ENCODE measurements around the gene ARMH2.

ARMH2 gene

DNA sequence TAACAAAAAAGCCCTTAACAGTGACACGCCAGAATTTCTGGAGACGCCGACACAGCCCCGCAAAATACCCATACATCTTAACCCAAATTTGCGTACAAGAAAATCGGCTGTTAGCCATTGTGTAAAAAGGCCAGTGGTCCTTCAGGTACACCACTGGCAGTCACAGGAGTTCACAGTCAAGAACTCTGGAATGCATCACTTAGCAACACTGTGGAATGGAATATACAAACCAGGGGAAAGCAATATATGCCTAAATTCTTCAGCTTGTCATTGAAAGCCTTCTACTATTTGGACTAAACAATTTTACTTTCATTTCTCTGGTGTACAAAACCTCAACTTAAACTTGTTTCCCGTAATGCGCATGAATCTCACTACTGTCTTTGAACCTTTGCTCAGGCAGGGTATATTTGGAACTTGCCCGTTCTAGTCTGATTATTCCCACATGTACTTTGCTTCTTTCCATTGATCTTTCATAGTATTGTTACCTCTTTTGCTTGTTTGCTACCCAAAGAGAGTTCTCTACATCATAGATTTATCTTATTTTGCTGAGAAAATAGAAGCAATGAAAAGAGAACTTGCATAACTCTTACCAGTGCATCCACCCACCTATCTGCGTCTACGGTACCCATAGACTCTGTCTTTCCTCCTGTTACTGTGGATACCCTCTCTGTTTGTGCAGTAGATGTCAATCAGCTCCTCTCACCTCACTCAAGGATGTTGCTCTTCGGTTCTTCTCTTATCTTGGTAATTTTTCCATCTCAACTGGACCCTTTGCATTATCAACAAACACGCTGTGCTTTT, at the start of gene ARMH2:
Gene ARMH2, minus strand, starts transcription at position 178 of the 801 bp plus-strand sequence. Its CDS starts 60 bp downstream, at position 118.
- DNase-seq = no peak

DNA sequence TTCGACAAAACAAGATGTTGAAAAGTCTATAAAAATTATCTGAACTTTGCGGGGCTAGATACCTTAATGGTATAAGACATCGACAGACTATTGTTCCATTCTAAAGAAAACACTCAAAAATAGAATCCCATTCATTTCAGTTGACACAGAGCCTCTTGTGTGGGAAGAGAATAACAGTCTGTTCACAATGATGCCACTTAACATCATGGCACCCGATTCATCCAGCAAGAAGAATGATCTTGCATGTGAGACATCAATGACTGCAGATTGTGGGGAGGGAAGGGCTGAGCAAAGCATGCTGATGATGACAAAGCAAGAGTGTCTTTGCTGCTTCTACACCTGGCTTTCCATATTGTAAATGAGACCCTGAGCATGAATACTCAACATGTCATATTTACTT, 49.7 kb upstream of the ARMH2 start:
- DNase-seq = no peak

DNA sequence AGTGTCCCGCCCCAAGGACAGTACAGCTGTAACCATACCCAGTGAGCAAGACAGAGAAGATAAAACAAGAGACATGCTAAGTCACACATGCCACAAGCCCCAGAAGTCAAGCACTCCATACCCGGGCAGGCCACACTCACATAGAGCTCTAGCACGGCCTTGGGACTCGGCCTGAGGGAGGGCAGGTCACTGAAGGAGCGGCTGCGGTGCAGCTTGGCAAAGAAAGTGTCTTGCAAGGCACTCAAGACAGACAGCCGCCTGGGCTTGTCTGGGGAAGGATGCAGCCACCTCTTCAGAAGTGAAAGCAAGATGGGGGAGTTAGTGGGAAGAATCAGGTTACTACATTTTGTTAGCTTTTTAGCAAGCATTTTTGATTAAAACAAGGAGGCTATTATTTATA, 48.7 kb upstream of the ARMH2 start:
- no peak for DNase-seq

DNA sequence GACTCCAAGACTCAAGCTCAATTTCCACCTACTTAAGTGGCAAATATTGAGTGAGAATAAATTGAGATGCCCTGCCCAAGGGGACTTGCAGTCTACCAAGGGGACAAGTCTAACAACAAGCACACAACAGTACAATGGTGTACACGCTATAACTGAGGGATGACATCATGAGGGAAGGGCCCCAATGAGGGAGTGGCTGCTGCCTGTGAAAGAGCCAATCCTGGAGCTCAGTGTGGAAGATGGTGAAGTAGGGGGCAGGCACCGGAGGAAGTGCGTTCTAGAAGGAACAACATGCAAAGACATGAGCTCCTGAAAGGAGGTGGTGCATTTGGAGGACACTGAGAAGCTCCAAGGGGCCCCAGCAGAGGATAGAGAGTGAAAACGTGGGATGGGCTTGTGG, 46.9 kb upstream of the ARMH2 start:
- DNase-seq = no peak

DNA sequence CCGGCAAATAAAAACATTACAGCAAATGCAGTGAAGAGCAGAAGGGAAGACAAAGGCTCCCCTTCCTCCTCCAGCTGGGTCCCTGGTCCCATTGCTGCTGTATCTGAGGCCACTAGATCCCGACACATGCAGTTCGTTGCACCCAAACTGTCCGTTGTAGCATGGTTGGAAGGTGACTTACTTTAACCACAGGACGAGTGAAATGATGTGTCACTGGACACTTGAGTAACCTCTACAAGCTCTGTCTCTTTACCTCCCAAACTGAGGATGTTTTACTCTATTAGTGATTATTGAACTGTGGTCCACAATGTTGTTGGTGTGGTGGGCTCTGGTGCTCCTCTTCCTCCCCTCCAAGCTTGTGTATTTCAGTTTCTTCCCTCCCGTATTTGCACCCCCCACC, 46.2 kb upstream of the ARMH2 start:
- DNase-seq = no peak

DNA sequence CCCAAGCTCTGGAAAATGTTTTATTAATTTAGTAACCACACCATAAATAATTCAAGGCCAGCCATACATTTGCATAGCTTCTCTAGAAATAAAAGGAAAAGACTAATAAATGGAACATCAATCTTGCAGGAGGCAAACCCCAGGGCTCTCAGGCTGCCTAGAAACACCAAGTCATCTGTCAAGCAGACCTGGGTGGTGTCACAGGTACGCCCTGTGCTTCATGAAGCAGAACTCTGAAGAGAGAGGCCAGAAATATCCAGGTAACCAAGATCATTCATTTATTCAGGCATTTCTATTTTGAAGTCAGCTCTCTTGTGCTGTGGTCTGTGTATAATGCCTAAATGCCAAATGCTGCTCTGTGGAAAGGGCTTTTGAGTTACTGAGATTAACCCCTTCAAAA, 45.3 kb upstream of the ARMH2 start:
- DNase-seq = no peak

DNA sequence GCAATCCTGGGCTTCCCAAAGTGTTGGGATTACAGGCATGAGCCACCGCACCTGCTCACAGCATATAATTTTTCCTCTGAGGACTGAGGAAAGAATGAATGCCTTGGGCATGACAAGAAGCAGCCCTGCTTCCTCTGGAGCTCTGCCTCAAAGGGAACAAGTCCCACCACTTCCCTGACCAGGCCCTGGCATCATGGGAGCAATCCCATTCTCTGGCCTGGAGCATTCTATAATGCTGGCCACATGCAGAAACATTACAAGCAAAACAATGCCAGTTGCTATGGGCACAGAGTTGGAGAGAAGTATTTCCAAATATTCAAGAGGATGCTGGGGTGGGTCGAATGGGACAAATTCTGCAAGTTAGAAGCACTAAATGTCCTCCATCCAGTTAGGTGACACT, 41.5 kb upstream of the ARMH2 start:
- DNase-seq = no peak

DNA sequence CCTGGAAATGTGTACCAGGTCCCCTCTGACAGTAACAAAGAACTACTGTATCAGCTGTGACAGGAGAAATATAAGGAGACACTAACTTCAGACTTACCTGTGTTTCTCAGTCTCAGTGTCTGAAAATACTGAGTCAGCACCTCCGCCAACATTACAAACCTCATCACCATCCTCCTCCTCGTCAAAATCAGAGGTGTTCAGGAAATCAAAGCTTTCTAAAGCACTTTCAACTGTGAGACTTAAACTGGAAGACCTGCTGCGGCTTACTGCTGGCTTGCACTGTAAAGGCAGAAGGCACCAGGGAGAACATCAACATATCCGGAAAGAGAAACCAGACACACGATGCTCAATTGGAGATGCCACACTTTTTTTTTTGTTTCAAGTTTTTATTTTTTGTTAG, 40.3 kb upstream of the ARMH2 start:
- DNase-seq = no peak

DNA sequence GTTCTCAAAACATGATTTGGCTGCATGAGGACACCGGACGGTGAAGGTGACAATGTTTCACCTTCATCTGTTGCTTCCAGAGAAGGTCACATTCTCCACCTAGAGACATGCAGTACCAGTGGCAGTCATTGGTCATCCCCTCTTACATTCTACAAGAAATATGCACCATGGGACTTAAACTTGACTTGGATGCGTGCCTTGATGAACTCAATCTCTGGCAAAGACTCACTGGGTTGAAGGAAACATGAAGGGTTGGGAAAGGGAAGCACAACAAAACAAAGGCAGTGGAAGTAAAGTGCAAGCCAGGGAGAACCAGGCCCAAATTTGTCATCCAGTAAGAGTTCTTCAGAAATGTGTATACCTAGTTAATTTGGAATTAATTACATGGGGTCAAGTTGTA, 39.4 kb upstream of the ARMH2 start:
- no peak for DNase-seq

DNA sequence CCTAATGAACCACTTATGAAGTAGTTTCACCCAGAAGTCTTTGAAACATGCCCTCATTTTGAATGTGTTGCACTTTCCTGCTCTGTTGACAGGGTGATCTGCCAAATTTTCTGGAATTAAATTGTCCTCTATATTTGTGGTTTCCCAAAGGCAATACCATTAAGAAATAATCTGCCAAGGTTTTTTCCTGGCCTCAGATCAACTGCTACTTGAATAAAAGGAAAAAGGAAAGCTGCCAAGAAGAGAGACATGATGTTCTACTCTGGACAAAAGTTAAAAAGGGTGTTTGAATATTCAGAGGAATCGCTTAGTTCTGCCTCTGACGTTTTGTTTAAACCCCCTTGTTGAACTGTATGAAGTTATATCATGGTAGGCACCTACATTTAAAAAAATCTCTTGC, 37.4 kb upstream of the ARMH2 start:
- DNase-seq = no peak

DNA sequence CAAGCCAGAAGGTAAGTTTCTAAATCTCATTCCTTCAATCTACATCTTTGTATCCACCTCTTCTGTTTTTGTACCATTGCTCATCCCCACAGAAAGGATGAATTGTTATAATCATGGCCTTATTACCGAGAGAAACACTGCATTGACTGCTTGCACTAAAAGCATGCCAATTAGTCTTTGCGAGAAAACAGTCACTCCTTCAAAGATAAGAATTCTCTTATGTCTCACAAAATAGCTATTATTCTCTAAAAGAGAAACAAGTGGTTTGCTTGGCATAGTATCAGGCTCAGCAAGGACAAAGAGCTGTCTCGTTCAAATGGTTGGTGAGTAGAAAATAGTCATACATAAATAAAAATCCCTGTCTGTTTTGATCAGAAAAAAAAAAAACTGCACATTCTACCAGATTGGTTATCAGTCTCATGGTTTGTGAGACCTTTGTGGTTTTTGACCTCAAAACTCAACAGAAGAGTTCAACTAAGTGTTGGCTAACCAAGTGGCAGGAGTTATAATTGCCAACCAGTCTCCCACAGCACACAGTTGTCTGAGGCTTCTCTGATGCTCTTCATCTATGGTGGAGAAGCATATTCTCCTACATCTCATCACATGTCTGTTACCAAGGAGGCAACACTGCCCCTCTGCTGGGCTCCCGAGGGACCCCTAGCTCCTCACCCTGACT, 35.1 kb upstream of the ARMH2 start:
- no peak for DNase-seq

DNA sequence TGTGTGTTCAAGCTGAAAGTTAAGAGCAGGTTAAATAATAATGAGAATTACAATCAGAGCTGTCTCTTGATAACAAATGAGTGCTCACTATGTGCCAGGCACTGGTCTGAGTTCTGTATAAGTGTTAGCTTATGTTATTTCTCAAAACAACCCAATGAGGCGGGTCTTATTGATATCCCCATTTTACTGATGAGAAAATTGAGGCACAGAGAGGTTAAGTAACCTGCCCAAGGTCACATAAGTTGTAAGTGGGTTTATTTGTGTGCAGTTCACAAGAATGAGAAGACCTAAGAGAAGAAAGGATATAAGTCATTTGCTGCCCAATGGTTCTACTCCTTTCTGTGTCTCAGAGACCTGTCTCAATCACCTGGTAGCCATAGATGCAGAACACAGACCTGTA, 34.1 kb upstream of the ARMH2 start:
- no peak for DNase-seq

DNA sequence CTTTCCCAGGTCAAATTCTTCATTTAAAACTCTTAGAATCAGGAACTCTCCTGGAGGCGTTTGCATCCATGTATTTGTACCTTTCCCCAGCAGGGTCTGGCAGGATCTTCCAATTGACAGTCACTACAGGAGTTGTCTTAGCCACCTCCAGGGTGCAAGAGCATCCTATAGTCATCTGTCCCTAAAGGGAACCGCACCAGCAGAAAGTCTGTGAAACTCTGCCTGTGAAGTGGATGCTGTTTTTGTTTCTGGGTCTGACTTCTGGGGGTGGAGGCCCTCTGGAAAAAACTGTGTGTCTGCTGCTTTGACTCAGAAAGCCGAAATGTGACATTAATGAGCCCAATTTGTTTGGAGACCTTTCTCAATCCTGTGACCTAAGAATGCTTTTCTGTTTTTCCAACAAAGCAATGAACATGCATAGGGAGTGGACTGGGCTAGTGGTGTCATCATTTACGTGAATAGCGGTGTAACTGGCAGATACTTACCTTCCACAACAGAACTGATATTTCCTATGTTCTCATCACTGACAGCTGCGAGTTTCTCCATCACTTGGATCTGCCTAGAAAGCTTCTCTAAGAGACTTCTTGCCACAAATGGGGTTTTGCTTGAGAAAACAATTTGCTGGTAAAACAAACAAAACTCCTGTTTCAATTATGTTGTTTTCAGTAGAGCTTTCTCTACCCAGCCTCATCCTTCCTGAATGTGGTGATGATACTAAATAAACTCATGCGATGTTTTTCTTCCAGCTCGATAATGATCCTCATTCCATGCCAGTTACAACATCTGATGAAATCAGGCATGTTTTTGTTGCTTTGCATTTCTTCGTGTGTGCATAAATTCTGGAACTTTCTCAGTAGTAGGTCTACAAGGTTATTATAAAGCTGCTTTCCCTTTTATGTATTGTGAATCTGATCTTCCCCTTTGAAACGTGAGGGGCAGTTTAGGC, 33.3 kb upstream of the ARMH2 start:
- DNase-seq = no peak

DNA sequence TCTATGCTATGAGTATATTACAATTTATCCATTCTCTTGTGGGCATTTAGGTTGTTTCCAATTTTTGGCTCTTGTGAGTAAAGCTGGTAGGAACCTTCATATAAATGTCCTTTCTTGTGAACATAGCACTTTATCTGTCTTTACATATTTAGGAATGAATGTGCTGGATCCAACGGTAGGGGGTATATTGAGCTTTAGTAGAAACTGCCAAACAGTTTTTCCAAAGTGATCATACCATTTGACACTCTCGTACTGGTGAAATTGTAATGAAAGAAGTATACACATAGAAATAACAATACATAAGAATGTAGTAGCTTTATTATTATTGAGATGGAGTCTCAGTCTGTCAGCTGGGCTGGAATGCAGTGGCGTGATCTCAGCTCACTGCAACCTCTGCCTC, 30.9 kb upstream of the ARMH2 start:
- DNase-seq = no peak

DNA sequence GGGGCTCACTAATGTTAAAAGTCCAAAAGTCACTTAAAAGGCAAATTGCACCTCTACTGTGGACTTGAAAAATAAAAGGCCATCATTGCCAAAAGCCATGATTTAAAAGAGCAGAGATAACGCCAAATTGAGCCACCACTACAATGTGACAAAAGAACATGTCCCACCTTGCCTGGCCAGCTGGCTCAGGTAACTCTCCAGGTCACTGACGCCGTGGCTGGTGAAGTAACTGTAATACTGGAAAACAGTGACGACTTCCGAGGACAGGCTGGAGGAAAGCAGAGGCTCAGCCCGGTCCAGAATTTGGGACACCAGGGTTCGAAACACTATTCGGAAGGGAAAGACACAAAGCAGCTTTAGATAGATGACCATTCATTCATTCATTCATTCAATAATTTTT, 29.3 kb upstream of the ARMH2 start:
- no peak for DNase-seq

DNA sequence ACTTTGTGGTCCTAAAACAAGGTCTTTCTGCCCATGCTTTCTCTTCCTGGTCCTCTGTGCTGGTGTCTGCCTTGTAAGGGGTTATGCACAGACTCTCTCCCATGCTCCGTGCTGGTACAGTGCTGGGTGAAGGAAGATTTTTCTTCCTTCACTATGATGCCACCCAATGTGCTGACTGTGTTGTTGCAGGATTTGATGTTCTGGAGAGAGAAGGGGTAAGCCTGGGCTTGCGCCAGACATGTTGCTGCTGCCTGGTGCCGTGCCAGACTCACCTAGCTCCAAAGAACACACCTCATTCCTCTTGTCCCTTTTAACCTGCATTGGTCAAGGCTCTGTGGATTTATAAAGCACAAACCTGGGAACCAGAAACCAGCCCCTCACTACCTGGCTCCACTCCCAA, 28.4 kb upstream of the ARMH2 start:
- DNase-seq = no peak

DNA sequence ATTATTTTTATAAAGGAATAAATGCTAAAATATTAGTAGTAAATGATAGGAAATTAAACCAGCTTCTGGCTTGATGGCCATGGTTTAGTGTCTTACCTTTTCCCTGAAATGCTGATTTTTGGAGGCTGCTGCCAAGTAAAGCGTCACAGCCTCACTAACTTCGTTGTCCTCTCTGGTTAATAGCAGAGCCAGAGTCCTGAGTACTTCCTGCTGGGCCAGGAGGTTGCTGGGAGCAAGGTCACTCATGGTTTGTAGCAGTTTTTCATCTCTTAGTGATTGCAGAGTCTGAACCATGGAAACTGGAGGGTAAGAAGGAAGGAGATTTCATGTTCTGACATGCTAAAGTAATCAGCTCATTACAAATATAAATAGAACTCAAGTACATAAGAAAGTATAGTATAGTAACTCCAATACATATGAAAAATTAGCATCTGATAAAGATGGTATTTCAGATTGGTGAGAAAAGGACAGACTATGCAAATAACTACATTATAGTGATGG, 26.5 kb upstream of the ARMH2 start:
- no peak for DNase-seq

DNA sequence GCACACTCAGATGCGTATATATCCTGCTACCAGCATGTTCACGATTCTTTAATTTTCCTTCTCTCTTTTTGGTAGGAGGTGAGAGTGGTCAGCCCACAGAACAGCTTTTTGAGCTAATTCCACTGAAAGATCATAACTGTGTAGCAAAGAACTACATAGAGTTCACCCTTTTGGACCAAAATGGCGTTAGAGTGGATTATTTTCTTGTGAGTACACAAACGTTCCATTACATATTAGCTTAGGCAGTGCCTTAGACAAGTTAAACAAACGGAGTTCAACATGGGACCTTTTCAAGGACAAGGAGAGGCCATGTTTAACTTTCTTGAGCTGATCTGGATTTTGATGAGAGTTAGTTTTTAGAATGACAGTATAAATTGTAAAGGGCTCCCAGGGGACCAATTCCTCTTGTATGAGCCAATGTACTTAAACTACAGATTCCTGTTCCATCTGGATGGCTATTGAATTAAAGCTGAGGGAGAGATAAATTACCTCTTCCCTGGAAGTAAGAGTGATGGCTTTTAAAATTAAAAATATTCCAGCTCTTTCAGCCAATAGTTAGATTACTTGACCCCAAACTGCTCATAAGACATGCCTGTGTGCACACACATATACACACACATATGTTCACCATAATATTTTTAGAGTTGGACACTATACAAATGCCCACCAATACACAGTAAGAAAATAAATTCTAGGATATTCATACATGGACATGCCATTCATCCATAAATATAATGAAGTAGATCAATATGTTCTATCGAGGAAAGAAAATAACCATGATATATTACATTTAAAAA, 25.6 kb upstream of the ARMH2 start:
- no peak for DNase-seq

DNA sequence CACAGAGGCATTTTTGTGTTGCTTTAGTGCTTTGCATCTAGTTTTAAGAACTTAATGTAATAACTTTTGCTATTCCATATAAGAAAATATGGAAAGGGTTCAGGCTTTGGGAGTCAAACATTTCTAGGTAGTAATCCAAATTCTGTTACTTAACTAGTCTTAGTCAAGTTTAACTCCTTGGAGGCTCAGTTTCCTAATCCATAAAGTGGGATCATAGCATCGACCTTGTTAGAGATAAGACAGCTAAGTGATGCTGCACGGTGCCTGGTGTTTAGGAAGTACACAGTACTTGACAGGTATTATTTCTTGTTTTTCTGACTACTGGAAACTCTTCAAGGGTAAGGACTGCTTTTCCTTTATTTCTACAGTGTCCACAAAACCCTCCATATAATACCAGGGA, 24.5 kb upstream of the ARMH2 start:
- DNase-seq = no peak

DNA sequence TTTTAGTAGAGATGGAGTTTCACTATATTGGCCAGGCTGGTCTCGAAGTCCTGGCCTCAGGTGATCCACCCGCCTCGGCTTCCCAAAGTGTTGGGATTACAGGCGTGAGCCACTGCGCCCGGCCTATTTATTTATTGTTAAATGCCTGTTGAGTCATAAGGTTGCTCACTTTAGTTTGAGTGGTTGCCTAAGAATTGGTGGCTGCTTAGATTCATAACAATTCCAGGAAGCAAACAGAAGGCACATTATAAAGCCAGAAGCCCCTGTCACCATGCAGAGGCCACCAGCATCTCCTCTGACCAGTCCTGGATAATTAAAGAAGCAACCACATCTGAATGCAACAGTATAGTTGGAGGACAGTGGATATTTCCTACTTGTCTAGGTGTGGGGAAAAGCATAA, 24.0 kb upstream of the ARMH2 start:
- DNase-seq = no peak

DNA sequence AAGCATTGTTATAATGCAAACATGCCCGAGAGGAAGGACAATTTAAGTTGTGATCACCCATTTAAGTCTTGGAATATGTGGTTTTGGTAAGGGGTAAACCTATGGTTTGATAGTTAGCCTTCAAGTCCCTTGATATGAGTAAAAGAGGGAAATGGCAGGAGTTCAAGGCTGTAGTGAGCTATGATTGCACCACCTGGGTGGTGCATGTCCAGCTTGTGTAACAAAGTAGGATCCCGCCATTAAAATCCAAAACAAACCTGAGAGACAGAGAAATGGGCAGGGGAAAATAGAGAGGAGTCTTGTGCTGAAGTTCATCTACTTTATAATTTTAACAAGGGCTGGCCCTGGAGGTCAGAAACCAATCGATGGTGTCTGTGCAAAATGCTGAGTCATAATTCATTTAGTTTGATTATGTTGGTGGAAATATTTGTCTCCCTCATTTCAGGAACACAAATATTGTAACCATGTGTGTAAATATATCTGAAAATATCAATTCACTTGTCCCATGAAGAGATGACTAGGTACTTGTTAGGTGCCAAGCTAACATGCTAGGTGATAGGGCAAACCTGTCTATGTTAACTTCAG, 23.2 kb upstream of the ARMH2 start:
- no peak for DNase-seq

DNA sequence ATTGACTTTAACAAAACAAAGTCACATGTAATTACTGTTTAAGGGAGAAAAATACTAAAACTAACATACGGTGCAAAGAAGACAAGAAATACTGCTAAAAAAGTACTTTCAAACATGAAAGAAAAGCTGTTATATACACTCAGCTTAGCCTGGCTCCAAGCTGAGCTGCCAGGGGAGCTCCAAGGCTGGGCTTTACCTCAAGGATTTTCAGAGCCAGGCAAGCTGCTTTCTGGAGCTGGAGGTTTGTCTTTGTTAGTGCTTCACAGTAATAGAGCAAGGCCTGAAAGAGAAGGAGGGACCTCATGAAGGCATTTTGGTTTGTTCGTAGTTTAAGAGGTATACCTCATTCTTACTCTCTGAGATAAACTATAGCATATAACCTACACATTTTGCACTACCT, 19.6 kb upstream of the ARMH2 start:
- no peak for DNase-seq
